ENCODE measurements around the gene PIP5K1B.

PIP5K1B gene

GRCh38 chr9:68919661-68920060 is 214.6 kb downstream of the PIP5K1B start:
- DNase-seq (ENCODE audit: low read depth), result no peak

GRCh38 chr9:68920921-68921320 is 215.9 kb downstream of the PIP5K1B start:
- DNase-seq (ENCODE audit: low read depth), result no peak

GRCh38 chr9:68923480-68923879 is 218.4 kb downstream of the PIP5K1B start:
- DNase-seq (ENCODE audit: low read depth), result no peak

- DNase-seq (ENCODE audit: low read depth), result no peak
Observed at GRCh38 chr9:68925175-68925574, 220.1 kb downstream of the PIP5K1B start.

DNA sequence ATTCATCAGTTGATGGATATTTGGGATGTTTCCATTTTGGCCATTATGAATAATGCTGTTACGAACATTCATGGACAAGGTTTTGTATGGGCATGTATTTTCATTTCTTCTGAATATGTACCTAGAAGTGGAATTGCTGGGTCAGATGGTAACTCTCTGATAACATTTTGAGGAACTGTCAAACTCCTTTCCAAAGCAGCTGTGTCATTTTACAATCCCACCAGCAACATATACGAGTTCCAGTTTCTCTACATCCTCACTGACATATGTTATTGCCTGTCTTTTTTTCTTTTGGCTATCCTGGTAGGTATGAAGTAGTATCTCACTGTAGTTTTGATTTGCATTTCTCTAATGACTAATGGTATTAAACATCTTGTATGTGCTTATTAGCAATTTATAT is 222.1 kb downstream of the PIP5K1B start:
- DNase-seq (ENCODE audit: low read depth), result no peak

GRCh38 chr9:68931821-68932220 is 226.8 kb downstream of the PIP5K1B start:
- DNase-seq (ENCODE audit: low read depth), result no peak

DNA sequence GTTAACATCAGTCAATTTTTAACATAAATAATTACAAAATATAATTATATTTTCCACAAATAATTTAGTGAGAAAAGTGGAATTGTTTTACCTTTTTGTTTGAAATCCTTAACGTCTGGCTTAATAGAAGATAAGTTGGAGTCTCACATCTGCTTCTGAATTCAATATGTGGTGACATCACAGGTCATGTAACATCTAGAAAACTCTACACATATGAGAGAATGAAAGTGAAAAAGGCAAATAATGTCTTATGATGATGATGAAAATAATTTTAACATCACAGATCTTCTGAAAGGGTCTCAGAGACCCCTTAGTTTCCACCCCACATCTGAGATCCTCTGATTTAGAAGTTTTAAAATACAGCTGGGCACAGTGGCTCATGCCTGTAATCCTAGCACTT is 227.4 kb downstream of the PIP5K1B start:
- DNase-seq (ENCODE audit: low read depth), result no peak

GRCh38 chr9:68933434-68934328 is 228.6 kb downstream of the PIP5K1B start:
- DNase-seq (ENCODE audit: low read depth), result no peak

DNA sequence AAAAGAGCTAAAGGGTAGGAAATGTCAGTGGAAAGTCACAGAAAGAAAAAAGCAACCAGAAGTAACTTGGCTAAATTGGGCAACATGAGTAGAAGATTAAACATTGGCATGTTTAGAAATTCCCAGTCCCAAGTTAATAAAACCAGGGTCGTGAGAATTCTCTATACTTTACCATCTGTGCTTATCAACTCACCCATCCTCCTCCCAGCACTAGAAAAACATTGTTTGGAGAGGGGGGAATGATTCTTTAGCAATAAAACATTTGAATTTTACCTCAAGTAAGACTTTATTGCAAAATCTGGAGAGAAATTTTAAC is 229.2 kb downstream of the PIP5K1B start:
- no peak for DNase-seq (ENCODE audit: low read depth)

DNA sequence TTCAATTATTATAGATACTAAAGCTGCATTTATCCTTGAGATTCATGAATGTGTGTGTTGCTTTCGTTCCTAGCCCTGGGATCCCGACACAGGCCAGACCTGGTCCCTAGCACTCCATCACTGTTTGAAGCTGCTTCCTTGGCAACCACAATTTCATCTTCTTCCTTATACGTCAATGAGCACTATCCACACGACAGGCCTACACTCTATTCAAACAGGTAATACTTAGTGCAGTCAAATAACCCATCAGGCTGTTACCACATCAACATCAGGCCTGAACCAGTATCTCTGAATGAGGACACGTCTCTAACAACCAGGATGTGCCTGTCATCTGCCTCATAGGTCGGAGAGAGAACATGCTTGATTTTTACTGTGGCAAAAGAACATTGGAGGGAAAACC is 235.5 kb downstream of the PIP5K1B start:
- DNase-seq (ENCODE audit: low read depth), result no peak

DNA sequence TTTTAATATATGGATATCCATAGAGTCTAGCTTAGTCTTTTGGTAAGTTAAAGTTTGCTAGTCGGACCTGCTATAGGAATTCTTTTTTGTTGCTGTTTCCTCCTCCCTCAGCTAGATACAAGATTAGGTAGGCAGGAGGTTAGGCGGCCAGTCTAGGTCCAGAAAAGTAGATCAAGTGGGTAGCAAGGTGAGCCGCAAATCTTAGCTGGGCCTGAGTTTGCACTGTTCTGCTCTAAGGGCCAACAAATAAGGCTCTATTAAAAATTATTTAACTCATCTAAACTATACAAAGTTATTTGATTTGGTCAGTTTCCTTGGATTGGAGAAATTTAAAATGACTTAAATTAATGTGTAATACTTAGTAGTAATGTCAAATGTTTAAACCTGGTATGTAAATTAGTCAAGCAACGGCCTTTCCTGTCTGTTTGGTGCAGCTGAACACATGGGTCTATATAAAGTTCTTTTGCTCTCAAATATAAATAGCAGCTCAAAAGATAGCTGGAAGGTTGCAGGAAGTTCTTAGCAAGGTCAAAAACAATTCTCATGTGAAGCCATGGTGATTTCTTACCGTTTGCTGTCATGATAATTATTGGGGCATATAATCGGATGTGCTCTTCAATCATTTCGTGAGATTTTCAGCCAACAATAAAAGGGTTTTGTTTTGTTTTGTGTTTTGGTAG is 236.9 kb downstream of the PIP5K1B start:
- DNase-seq (ENCODE audit: low read depth), result no peak

DNA sequence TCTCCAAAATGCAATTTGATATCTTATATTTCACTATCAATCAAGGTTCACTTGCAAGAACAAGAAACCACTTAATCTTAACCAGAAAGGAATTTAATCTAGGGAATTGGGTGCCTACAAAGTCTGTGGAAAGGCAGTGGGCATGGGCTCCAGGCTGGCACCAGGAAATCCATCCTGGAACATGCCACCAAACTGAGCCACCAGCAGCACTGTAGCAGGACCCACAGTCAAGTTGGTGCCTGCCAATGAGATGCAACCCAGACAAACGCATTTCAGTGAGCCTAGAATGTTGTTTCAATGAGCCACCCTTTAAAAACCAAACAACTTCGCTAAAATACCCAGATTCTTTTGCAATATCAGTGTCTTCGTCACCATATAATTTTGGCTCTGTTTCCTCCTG is 237.8 kb downstream of the PIP5K1B start:
- DNase-seq (ENCODE audit: low read depth), result no peak

GRCh38 chr9:68947015-68947414 is 242.0 kb downstream of the PIP5K1B start:
- DNase-seq (ENCODE audit: low read depth), result no peak

DNA sequence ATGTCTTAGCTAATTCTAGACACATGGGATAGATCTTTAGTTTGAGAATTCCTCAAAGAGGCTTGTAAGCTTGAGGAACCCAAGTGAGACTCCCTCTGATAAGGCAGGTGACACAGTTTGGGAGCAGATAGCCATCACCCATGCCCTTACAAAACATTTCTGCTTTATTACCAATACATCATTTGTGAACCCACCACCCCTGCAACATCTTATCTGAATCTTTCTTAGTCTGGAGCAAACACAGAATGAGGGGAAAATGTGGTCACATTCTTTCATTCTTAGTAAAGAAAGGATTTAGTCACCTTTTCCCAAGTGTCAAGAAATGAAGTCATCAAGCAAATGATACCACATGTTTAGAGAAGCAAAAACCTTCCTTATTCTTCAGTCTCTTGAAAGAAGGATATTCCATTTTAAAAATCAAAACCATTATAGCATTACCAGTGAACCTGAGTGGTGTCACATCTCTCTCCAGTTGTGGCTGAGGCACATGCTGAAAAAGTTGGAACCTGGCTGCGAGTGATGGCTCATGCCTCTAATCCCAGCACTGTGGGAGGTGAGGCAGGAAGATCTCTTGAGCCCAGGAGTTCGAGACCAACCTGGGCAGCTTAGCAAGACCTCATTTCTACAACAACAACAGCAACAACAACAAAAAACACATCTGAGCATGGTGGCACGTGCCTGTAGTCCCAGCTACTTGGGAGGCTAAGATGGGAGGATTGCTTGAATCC is 243.0 kb downstream of the PIP5K1B start:
- no peak for DNase-seq (ENCODE audit: low read depth)

DNA sequence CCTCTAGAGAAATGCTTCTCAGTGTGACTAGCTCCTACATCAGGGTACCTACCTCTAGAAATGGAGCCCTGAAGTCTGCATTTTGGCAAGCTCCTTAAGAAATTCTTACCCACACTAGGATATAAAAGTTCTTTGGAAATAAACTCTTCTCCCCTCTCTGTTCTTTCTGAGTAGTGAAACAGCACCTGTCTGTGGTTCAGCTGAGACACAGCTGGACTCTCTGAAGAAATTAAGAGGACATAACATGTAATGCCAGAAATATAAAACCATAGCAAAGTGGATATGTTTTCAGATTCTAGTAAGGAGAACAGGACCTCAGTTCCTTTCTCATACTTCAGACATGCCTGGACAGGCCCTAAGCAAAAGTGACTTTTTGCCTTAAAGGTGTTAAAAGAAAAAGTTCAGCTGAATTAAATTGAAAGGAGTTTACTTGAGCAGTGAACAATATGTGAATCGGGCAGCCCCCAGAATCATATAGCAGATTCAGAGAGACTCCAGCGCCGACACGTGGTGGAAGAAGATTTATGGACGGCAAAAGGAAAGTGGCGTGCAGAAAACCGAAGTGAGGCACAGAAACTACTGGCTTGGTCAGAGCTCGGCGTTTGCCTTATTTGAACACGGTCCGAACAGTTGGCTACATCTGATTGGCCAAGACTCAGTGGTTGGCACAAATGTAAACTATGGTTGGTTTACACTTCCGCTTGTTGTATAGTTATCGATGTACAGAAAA is 244.4 kb downstream of the PIP5K1B start:
- no peak for DNase-seq (ENCODE audit: low read depth)

DNA sequence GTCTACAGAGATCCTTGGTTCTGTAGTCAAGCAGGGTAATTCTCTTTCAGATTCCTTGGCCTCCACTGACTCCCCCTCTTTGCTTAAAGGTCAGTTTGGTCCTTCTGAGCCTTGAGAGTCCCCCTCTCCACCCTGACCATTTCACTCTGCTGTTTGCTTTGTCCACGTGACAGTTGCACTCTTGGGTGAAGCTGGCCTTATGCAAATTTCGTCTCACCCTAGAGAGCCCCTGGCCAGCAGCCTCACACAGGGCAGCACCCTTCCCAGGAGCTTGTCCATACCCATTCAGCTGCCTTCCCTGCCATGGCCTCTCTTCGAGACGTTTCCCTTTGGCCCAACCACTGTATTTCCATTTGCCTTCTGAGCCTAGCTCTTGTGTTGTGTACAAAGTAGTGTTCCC is 245.1 kb downstream of the PIP5K1B start:
- no peak for DNase-seq (ENCODE audit: low read depth)

- DNase-seq (ENCODE audit: low read depth), result no peak
Observed at GRCh38 chr9:68950689-68951088, 245.6 kb downstream of the PIP5K1B start.

GRCh38 chr9:68951879-68952659 is 247.0 kb downstream of the PIP5K1B start:
- DNase-seq (ENCODE audit: low read depth), result no peak

DNA sequence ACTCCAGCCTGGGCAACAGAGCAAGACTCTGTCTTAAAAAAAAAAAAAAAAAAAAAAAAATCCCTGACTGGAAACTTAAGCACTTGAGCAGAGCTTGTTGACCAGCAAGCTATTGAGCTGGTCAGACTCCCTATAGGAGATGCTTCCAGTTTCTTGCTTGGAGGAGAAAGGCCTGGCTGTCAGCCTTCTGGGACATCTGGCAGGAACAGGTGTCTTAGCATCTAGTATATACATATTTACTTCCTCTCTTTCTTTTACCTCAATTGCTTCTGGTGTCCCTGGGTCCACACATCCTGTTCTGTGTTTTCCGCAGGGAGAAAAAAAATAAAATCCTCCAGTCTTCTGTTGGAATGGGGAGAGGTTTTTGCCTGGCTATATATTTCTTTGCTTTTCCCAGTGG is 248.7 kb downstream of the PIP5K1B start:
- DNase-seq (ENCODE audit: low read depth), result no peak

DNA sequence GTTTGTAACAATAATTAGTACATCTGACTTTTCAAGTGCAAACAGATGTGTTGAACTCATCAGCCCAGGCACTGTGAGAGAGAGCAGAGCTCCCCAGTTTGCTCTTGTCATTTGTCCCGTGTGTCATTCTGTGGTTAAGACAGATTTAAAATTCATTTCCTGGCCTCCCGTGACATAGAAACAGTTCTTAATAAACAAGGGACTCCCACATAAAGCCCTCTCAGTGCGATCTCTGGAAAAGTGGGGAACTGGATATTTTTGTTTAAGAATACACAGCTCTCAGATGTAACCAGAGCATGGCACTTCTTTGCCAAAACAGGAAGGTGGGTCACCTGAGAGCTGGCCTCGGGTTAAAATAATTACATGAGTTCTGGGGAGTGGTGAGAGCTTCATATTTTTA is 250.3 kb downstream of the PIP5K1B start:
- no peak for DNase-seq (ENCODE audit: low read depth)

GRCh38 chr9:68957479-68957878 is 252.4 kb downstream of the PIP5K1B start:
- DNase-seq (ENCODE audit: low read depth), result no peak

DNA sequence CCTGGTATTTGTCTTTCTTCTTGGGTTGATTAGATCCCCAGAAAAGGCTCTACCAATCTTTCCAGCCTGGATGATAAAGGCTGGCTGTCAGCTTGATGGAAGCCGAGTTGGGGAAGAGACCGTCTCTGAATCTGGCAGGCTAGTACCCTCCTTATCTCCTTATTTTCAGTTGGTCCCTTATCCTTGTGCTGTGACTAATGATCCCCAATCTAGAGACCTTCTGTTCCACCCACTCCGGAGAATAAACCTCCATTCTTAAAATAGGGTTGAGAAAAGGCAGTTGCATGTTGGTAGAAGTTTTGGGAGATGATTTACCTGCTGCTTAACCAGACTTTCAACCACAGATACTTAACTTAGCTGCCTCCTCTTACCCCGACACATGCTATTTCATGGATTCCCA is 256.5 kb downstream of the PIP5K1B start:
- DNase-seq (ENCODE audit: low read depth), result no peak
